OCI-LY7 (cell line): ENCODE measurements around the gene PCDHA7. TPM values are rescaled to one million over a fixed set of nuclear protein-coding genes. Genes with fewer than 3 reads are reported as not detected.

Experiments
- BruUV-seq: library from RNA; stranded (reverse); fragments of 400-500 nt; replicated peaks from 2 replicates; lab custom pipeline; 2021; lab: Mats Ljungman, UMichigan
- CTCF ChIA-PET: fragments of 300-600 bp; sonication (Branson Sonifier 250); formaldehyde crosslinking; loops from one replicate; lab custom pipeline; 2022; ENCODE audit warnings: antibody characterized with exemption; ENCODE audit not compliant: unreplicated experiment; lab: Charles Lee
- POLR2A ChIA-PET: fragments of 300-600 bp; sonication (Branson Sonifier 250); formaldehyde crosslinking; loops from one replicate; lab custom pipeline; 2022; ENCODE audit warnings: antibody characterized with exemption; lab: Charles Lee
- DNase-seq: peaks from one replicate; pipeline ENCODE4 v3.0.0-alpha.2; 2015; ENCODE audit warnings: low spot score
- H2AFZ ChIP-seq: fragments of 200-600 bp; sonication (generic), shearing (Covaris generic); 2 replicates; pipeline ENCODE4 v1.6.1; 2014; ENCODE audit warnings: mild to moderate bottlenecking, antibody characterized with exemption, low read length, moderate library complexity
- H3K27ac ChIP-seq: fragments of 200-600 bp; sonication (generic); 2 replicates; pipeline ENCODE4 v1.5.1; 2014; ENCODE audit warnings: mixed run types, low read depth, mild to moderate bottlenecking, moderate library complexity, low read length, inconsistent platforms; ENCODE audit not compliant: poor library complexity, severe bottlenecking
- H3K36me3 ChIP-seq: fragments of 200-600 bp; sonication (generic); 2 replicates; pipeline ENCODE4 v1.6.1; 2014; ENCODE audit warnings: mild to moderate bottlenecking, antibody characterized with exemption, low read length, moderate library complexity, mixed read lengths; ENCODE audit not compliant: insufficient read depth
- H3K4me1 ChIP-seq: fragments of 200-600 bp; sonication (generic); 2 replicates; pipeline ENCODE4 v1.5.1; 2014; ENCODE audit warnings: mild to moderate bottlenecking, low read length; ENCODE audit not compliant: insufficient read depth, poor library complexity, severe bottlenecking
- H3K4me2 ChIP-seq: fragments of 200-600 bp; sonication (generic); 2 replicates; pipeline ENCODE4 v1.6.1; 2014; ENCODE audit warnings: mild to moderate bottlenecking, low read length
- H3K4me3 ChIP-seq: fragments of 200-600 bp; sonication (generic); 2 replicates; pipeline ENCODE4 v1.5.1; 2014; ENCODE audit warnings: mild to moderate bottlenecking, low read depth, low read length; ENCODE audit not compliant: poor library complexity, severe bottlenecking
- H3K79me2 ChIP-seq: fragments of 200-600 bp; sonication (generic); 2 replicates; pipeline ENCODE4 v1.6.1; 2016; ENCODE audit warnings: low read depth, mild to moderate bottlenecking, low read length, moderate library complexity, mixed read lengths; ENCODE audit not compliant: insufficient read depth
- H3K9me2 ChIP-seq: fragments of 200-600 bp; sonication (generic); 2 replicates; pipeline ENCODE4 v1.6.1; 2016; ENCODE audit warnings: mild to moderate bottlenecking, low read length, mixed read lengths; ENCODE audit not compliant: insufficient read depth
- H3K9me3 ChIP-seq: fragments of 200-600 bp; sonication (generic); 2 replicates; pipeline ENCODE4 v1.6.1; 2014; ENCODE audit warnings: mild to moderate bottlenecking, mixed run types, low read length, mixed read lengths
- H4K20me1 ChIP-seq: fragments of 200-600 bp; sonication (generic); 2 replicates; pipeline ENCODE4 v1.6.1; 2014; ENCODE audit warnings: mild to moderate bottlenecking, antibody characterized with exemption, low read length, moderate library complexity, mixed read lengths; ENCODE audit not compliant: insufficient read depth
- EZH2phosphoT487 ChIP-seq: fragments of 200-600 bp; sonication (generic); IDR thresholded peaks from 2 replicates; pipeline ENCODE4 v1.6.1; 2018; ENCODE audit warnings: low read depth, borderline replicate concordance, mild to moderate bottlenecking, mixed run types, antibody characterized with exemption, low read length, moderate library complexity, mixed read lengths
- intact Hi-C: fragments of 100-400 bp; cut with micrococcal nuclease; formaldehyde crosslinking; loops from one replicate; pipeline ENCODE4 v1.10.0; 2022; ENCODE audit not compliant: unreplicated experiment
- total RNA-seq, 2 experiments: library from RNA; depleted of rRNA in 1 of 2; stranded (reverse); fragments of >200 nt in 1 of 2; shearing (Covaris generic) in 1 of 2; gene quantifications; 2 replicates each; pipeline ENCODE4 v1.2.3, GENCODE V29; 2014 to 2022
- TF ChIP-seq, protein P1 (sequence below): fragments of 200-600 bp; sonication (generic); conservative IDR thresholded peaks from 2 replicates; pipeline ENCODE4 v1.5.1; 2014; ENCODE audit warnings: mild to moderate bottlenecking, antibody characterized with exemption, low read length, moderate library complexity, mixed read lengths

Gene PCDHA7
- total RNA-seq, 2 experiments from 2014 or later, result not detected

DNA sequence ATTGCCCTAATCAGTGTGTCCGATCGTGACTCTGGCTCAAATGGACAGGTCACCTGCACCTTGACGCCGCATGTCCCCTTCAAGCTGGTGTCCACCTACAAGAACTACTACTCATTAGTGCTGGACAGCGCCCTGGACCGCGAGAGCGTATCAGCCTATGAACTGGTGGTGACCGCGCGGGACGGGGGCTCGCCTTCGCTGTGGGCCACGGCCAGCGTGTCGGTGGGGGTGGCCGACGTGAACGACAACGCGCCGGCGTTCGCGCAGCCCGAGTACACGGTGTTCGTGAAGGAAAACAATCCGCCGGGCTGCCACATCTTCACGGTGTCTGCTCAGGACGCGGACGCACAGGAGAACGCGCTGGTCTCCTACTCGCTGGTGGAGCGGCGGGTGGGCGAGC, 49.3 kb downstream of the PCDHA7 start:
- Histone ChIP-seq H3K4me1 (no peaks in the 10 kb centered on the region), H3K4me3 (no peak overlapping the region), H4K20me1 (no peaks in the 10 kb centered on the region), H3K79me2 (no peaks in the 10 kb centered on the region), H3K9me2 (no peaks in the 10 kb centered on the region), H2AFZ (no peak overlapping the region), H3K36me3 (no peaks in the 10 kb centered on the region), H3K9me3 (no peaks in the 10 kb centered on the region), H3K27ac (no peak overlapping the region), H3K4me2 (no peak overlapping the region)
- BruUV-seq, result no TSS peak
- intact Hi-C loops, result no loop called here
- POLR2A ChIA-PET, result no interaction called here
- no peak for DNase-seq
- TF ChIP-seq, protein P1, sequence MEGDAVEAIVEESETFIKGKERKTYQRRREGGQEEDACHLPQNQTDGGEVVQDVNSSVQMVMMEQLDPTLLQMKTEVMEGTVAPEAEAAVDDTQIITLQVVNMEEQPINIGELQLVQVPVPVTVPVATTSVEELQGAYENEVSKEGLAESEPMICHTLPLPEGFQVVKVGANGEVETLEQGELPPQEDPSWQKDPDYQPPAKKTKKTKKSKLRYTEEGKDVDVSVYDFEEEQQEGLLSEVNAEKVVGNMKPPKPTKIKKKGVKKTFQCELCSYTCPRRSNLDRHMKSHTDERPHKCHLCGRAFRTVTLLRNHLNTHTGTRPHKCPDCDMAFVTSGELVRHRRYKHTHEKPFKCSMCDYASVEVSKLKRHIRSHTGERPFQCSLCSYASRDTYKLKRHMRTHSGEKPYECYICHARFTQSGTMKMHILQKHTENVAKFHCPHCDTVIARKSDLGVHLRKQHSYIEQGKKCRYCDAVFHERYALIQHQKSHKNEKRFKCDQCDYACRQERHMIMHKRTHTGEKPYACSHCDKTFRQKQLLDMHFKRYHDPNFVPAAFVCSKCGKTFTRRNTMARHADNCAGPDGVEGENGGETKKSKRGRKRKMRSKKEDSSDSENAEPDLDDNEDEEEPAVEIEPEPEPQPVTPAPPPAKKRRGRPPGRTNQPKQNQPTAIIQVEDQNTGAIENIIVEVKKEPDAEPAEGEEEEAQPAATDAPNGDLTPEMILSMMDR, result no peak
- TF ChIP-seq EZH2phosphoT487, result no peak
- CTCF ChIA-PET, result no interaction called here

DNA sequence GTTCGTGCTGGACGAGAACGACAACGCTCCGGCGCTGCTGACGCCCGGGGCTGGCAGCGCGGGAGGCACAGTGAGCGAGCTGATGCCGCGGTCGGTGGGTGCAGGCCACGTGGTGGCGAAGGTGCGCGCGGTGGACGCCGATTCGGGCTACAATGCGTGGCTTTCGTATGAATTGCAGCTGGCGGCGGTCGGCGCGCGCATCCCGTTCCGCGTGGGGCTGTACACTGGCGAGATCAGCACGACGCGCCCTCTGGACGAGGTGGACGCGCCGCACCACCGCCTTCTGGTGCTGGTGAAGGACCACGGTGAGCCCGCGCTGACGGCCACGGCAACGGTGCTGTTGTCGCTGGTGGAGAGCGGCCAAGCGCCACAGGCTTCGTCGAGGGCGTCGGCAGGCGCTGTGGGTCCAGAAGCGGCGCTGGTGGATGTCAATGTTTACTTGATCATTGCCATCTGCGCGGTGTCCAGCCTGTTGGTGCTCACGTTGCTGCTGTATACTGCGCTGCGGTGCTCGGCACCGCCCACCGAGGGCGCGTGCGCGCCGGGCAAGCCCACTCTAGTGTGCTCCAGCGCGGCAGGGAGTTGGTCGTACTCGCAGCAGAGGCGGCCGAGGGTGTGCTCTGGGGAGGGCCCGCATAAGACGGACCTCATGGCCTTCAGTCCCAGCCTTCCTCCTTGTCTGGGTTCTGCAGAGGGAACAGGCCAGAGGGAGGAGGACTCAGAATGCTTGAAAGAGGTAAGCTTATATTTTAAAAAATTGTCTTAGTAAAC, 50.0 kb downstream of the PCDHA7 start:
- Histone ChIP-seq H4K20me1 (no peaks in the 10 kb centered on the region), H3K9me3 (no peaks in the 10 kb centered on the region), H3K36me3 (no peaks in the 10 kb centered on the region), H3K79me2 (no peaks in the 10 kb centered on the region), H3K4me2 (no peak overlapping the region), H3K9me2 (no peaks in the 10 kb centered on the region), H3K27ac (no peak overlapping the region), H2AFZ (no peak overlapping the region), H3K4me3 (no peak overlapping the region), H3K4me1 (no peaks in the 10 kb centered on the region)
- DNase-seq, result no peak
- BruUV-seq, result no TSS peak
- intact Hi-C loops, result no loop called here
- ChIA-PET CTCF (no interaction called here), POLR2A (no interaction called here)
- TF ChIP-seq, protein P1, result no peak
- no peak for TF ChIP-seq EZH2phosphoT487

Other genes with a start within 250 kb of the PCDHA7 start
- 0.54 and 1.0 TPM in 2 replicates for gene CD14, start 201.1 kb upstream of the PCDHA7 start, total RNA-seq (2014; rRNA removed; shearing (Covaris generic))
- 0.52 and 0.76 TPM in 2 replicates for gene CD14, start 201.1 kb upstream of the PCDHA7 start, total RNA-seq (2022)
- gene TMCO6, start 194.8 kb upstream of the PCDHA7 start, total RNA-seq (2014; rRNA removed; shearing (Covaris generic)), result 15.4 and 26.9 TPM in 2 replicates
- 36.8 and 38.8 TPM in 2 replicates for gene TMCO6, start 194.8 kb upstream of the PCDHA7 start, total RNA-seq (2022)
- gene NDUFA2, start 186.6 kb upstream of the PCDHA7 start, total RNA-seq (2014; rRNA removed; shearing (Covaris generic)), result 107 and 166 TPM in 2 replicates
- 63.4 and 70.3 TPM in 2 replicates for gene NDUFA2, start 186.6 kb upstream of the PCDHA7 start, total RNA-seq (2022)
- gene IK, start 186.4 kb upstream of the PCDHA7 start, total RNA-seq (2014; rRNA removed; shearing (Covaris generic)), result 64.4 and 83.7 TPM in 2 replicates
- 90.4 and 99.3 TPM in 2 replicates for gene IK, start 186.4 kb upstream of the PCDHA7 start, total RNA-seq (2022)
- gene WDR55, start 169.4 kb upstream of the PCDHA7 start, total RNA-seq (2014; rRNA removed; shearing (Covaris generic)), result 18.7 and 23.9 TPM in 2 replicates
- gene WDR55, start 169.4 kb upstream of the PCDHA7 start, total RNA-seq (2022), result 31.5 and 34.2 TPM in 2 replicates
- gene DND1, start 160.7 kb upstream of the PCDHA7 start, total RNA-seq (2014; rRNA removed; shearing (Covaris generic)), result 2.2 and 3.6 TPM in 2 replicates
- gene DND1, start 160.7 kb upstream of the PCDHA7 start, total RNA-seq (2022), result 2.7 and 4.5 TPM in 2 replicates
- gene HARS1, start 142.9 kb upstream of the PCDHA7 start, total RNA-seq (2014; rRNA removed; shearing (Covaris generic)), result 43.7 and 44.3 TPM in 2 replicates
- gene HARS1, start 142.9 kb upstream of the PCDHA7 start, total RNA-seq (2022), result 61.4 and 61.6 TPM in 2 replicates
- 20.8 and 23.4 TPM in 2 replicates for gene HARS2, start 142.8 kb upstream of the PCDHA7 start, total RNA-seq (2014; rRNA removed; shearing (Covaris generic))
- gene HARS2, start 142.8 kb upstream of the PCDHA7 start, total RNA-seq (2022), result 27.3 and 27.5 TPM in 2 replicates
- 24.8 and 40.0 TPM in 2 replicates for gene ZMAT2, start 133.8 kb upstream of the PCDHA7 start, total RNA-seq (2014; rRNA removed; shearing (Covaris generic))
- gene ZMAT2, start 133.8 kb upstream of the PCDHA7 start, total RNA-seq (2022), result 41.6 and 44.9 TPM in 2 replicates
- gene PCDHA1, start 48.1 kb upstream of the PCDHA7 start, total RNA-seq (2014; rRNA removed; shearing (Covaris generic)), result not detected in 2 replicates
- gene PCDHA1, start 48.1 kb upstream of the PCDHA7 start, total RNA-seq (2022), result not detected in 2 replicates
- not detected in 2 replicates for gene PCDHA2, start 39.4 kb upstream of the PCDHA7 start, total RNA-seq (2014; rRNA removed; shearing (Covaris generic))
- gene PCDHA2, start 39.4 kb upstream of the PCDHA7 start, total RNA-seq (2022), result not detected in 2 replicates
- gene PCDHA3, start 33.2 kb upstream of the PCDHA7 start, total RNA-seq (2014; rRNA removed; shearing (Covaris generic)), result not detected in 2 replicates
- not detected in 2 replicates for gene PCDHA3, start 33.2 kb upstream of the PCDHA7 start, total RNA-seq (2022)
- not detected in 2 replicates for gene PCDHA4, start 27.2 kb upstream of the PCDHA7 start, total RNA-seq (2014; rRNA removed; shearing (Covaris generic))
- not detected in 2 replicates for gene PCDHA4, start 27.2 kb upstream of the PCDHA7 start, total RNA-seq (2022)
- not detected in 2 replicates for gene PCDHA5, start 12.7 kb upstream of the PCDHA7 start, total RNA-seq (2014; rRNA removed; shearing (Covaris generic))
- gene PCDHA5, start 12.7 kb upstream of the PCDHA7 start, total RNA-seq (2022), result not detected in 2 replicates
- gene PCDHA6, start 6.3 kb upstream of the PCDHA7 start, total RNA-seq (2014; rRNA removed; shearing (Covaris generic)), result not detected in 2 replicates
- not detected in 2 replicates for gene PCDHA6, start 6.3 kb upstream of the PCDHA7 start, total RNA-seq (2022)
- gene PCDHA8, start 6.9 kb downstream of the PCDHA7 start, total RNA-seq (2014; rRNA removed; shearing (Covaris generic)), result not detected in 2 replicates
- gene PCDHA8, start 6.9 kb downstream of the PCDHA7 start, total RNA-seq (2022), result not detected in 2 replicates
- gene PCDHA9, start 14.1 kb downstream of the PCDHA7 start, total RNA-seq (2014; rRNA removed; shearing (Covaris generic)), result not detected in 2 replicates
- not detected in 2 replicates for gene PCDHA9, start 14.1 kb downstream of the PCDHA7 start, total RNA-seq (2022)
- gene PCDHA10, start 21.6 kb downstream of the PCDHA7 start, total RNA-seq (2014; rRNA removed; shearing (Covaris generic)), result not detected in 2 replicates
- gene PCDHA10, start 21.6 kb downstream of the PCDHA7 start, total RNA-seq (2022), result not detected in 2 replicates
- gene PCDHA11, start 34.7 kb downstream of the PCDHA7 start, total RNA-seq (2014; rRNA removed; shearing (Covaris generic)), result not detected in 2 replicates
- gene PCDHA11, start 34.7 kb downstream of the PCDHA7 start, total RNA-seq (2022), result not detected in 2 replicates
- not detected in 2 replicates for gene PCDHA12, start 41.0 kb downstream of the PCDHA7 start, total RNA-seq (2014; rRNA removed; shearing (Covaris generic))
- gene PCDHA12, start 41.0 kb downstream of the PCDHA7 start, total RNA-seq (2022), result not detected in 2 replicates
- not detected in 2 replicates for gene PCDHA13, start 47.9 kb downstream of the PCDHA7 start, total RNA-seq (2014; rRNA removed; shearing (Covaris generic))
- not detected in 2 replicates for gene PCDHA13, start 47.9 kb downstream of the PCDHA7 start, total RNA-seq (2022)
- gene PCDHAC1, start 92.0 kb downstream of the PCDHA7 start, total RNA-seq (2014; rRNA removed; shearing (Covaris generic)), result not detected in 2 replicates
- gene PCDHAC1, start 92.0 kb downstream of the PCDHA7 start, total RNA-seq (2022), result not detected in 2 replicates
- not detected in 2 replicates for gene PCDHAC2, start 132.2 kb downstream of the PCDHA7 start, total RNA-seq (2014; rRNA removed; shearing (Covaris generic))
- not detected in 2 replicates for gene PCDHAC2, start 132.2 kb downstream of the PCDHA7 start, total RNA-seq (2022)
- gene PCDHB1, start 217.1 kb downstream of the PCDHA7 start, total RNA-seq (2014; rRNA removed; shearing (Covaris generic)), result not detected in 2 replicates
- gene PCDHB1, start 217.1 kb downstream of the PCDHA7 start, total RNA-seq (2022), result not detected in 2 replicates